IMR-90 (cell line): ENCODE measurements around the gene PRPF6. TPM values are rescaled to one million over a fixed set of nuclear protein-coding genes. Genes with fewer than 3 reads are reported as not detected.

Source experiments
- ATAC-seq: fragments of 200-7000 bp; cut with Tn5 transposase; 2 replicates; pipeline ENCODE4 v1.9.1; 2020; ENCODE audit warnings: low read depth, mild to moderate bottlenecking, moderate library complexity
- BruUV-seq: library from RNA; stranded (reverse); fragments of 400-500 nt; replicated peaks from 2 replicates; lab custom pipeline; 2021; lab: Mats Ljungman, UMichigan
- CTCF ChIA-PET: fragments of 300-600 bp; formaldehyde crosslinking; extraction: SDS; loops from one replicate; lab custom pipeline; 2021; ENCODE audit warnings: antibody characterized with exemption; lab: Yijun Ruan, JAX
- POLR2A ChIA-PET: fragments of 300-600 bp; sonication (Branson Sonifier 250); formaldehyde crosslinking; loops from one replicate; lab custom pipeline; 2022; ENCODE audit warnings: antibody characterized with exemption; ENCODE audit not compliant: unreplicated experiment; lab: Charles Lee
- DNase-seq: peaks from one replicate; pipeline ENCODE4 v3.0.0; 2013
- H2AFZ ChIP-seq: replicated peaks from 2 replicates; pipeline ENCODE3; 2013; ENCODE audit warnings: low read length, mild to moderate bottlenecking; ENCODE audit not compliant: poor library complexity
- H2AK5ac ChIP-seq: 2 replicates; pipeline ENCODE4 v1.6.1; 2013; ENCODE audit warnings: low read depth, low read length, inconsistent platforms
- H2AK9ac ChIP-seq: replicated peaks from 2 replicates; pipeline ENCODE3; 2013; ENCODE audit warnings: mild to moderate bottlenecking, low read depth, low read length, moderate library complexity; ENCODE audit not compliant: poor library complexity
- H2BK120ac ChIP-seq: 2 replicates; pipeline ENCODE4 v1.6.1; 2013; ENCODE audit warnings: low read depth, low read length, inconsistent platforms
- H2BK15ac ChIP-seq: 3 replicates; pipeline ENCODE4 v1.6.1; 2013; ENCODE audit warnings: low read depth, low read length, inconsistent platforms
- H2BK20ac ChIP-seq: 2 replicates; pipeline ENCODE4 v1.6.1; 2013; ENCODE audit warnings: low read depth, mild to moderate bottlenecking, inconsistent platforms, low read length, moderate library complexity
- H2BK5ac ChIP-seq: 2 replicates; pipeline ENCODE4 v1.6.1; 2013; ENCODE audit warnings: mild to moderate bottlenecking, low read depth, low read length, inconsistent platforms; ENCODE audit not compliant: poor library complexity, severe bottlenecking
- H3K14ac ChIP-seq: replicated peaks from 2 replicates; pipeline ENCODE4 v1.6.1; 2013; ENCODE audit warnings: low read depth, low read length, inconsistent platforms
- H3K18ac ChIP-seq: 2 replicates; pipeline ENCODE4 v1.6.1; 2013; ENCODE audit warnings: low read depth, low read length, control low read depth
- H3K23ac ChIP-seq: 2 replicates; pipeline ENCODE4 v1.6.1; 2013; ENCODE audit warnings: low read depth, low read length, inconsistent platforms
- H3K27ac ChIP-seq: 2 replicates; pipeline ENCODE4 v1.5.1; 2013; ENCODE audit warnings: mild to moderate bottlenecking, control low read depth, low read length; ENCODE audit not compliant: insufficient read depth
- H3K27me3 ChIP-seq: 2 replicates; pipeline ENCODE4 v1.6.1; 2013; ENCODE audit warnings: low read length; ENCODE audit not compliant: control insufficient read depth, insufficient read depth
- H3K36me3 ChIP-seq: 2 replicates; pipeline ENCODE4 v1.6.1; 2013; ENCODE audit warnings: low read length, mixed read lengths; ENCODE audit not compliant: control insufficient read depth, insufficient read depth
- H3K4ac ChIP-seq: 2 replicates; pipeline ENCODE4 v1.6.1; 2013; ENCODE audit warnings: low read depth, low read length, inconsistent platforms
- H3K4me1 ChIP-seq: 2 replicates; pipeline ENCODE4 v1.6.1; 2013; ENCODE audit warnings: low read length, mixed read lengths; ENCODE audit not compliant: control insufficient read depth, insufficient read depth
- H3K4me2 ChIP-seq: 2 replicates; pipeline ENCODE4 v1.6.1; 2013; ENCODE audit warnings: low read depth, mild to moderate bottlenecking, control low read depth, low read length, moderate library complexity
- H3K4me3 ChIP-seq: 2 replicates; pipeline ENCODE4 v1.5.1; 2013; ENCODE audit warnings: low read depth, mild to moderate bottlenecking, control low read depth, low read length, moderate library complexity; ENCODE audit not compliant: insufficient read depth
- H3K56ac ChIP-seq: 2 replicates; pipeline ENCODE4 v1.6.1; 2013; ENCODE audit warnings: low read length, inconsistent platforms; ENCODE audit not compliant: insufficient read depth; ENCODE audit errors: extremely low read depth
- H3K79me1 ChIP-seq, 2 experiments: 2 replicates each; pipeline ENCODE4 v1.6.1; 2013; ENCODE audit warnings: low read length in 2 of 2, inconsistent platforms in 1 of 2, low read depth in 1 of 2
- H3K9ac ChIP-seq: 2 replicates; pipeline ENCODE4 v1.6.1; 2013; ENCODE audit warnings: low read depth, low read length, control low read depth
- H3K9me1 ChIP-seq: 2 replicates; pipeline ENCODE4 v1.6.1; 2013; ENCODE audit warnings: low read length, inconsistent platforms; ENCODE audit not compliant: insufficient read depth
- H3K9me3 ChIP-seq: 2 replicates; pipeline ENCODE4 v1.6.1; 2013; ENCODE audit warnings: low read length; ENCODE audit not compliant: control insufficient read depth, insufficient read depth
- H4K20me1 ChIP-seq: 2 replicates; pipeline ENCODE4 v1.6.1; 2013; ENCODE audit warnings: low read length, inconsistent platforms; ENCODE audit not compliant: insufficient read depth
- H4K5ac ChIP-seq: 2 replicates; pipeline ENCODE4 v1.6.1; 2013; ENCODE audit warnings: mild to moderate bottlenecking, low read depth, low read length, control low read depth
- H4K8ac ChIP-seq, 2 experiments: 2 replicates each; pipeline ENCODE4 v1.6.1; 2013; ENCODE audit warnings: low read depth in 2 of 2, low read length in 2 of 2, control low read depth in 1 of 2, inconsistent platforms in 1 of 2
- H4K91ac ChIP-seq: 2 replicates; pipeline ENCODE4 v1.6.1; 2013; ENCODE audit warnings: low read depth, low read length, inconsistent platforms; ENCODE audit not compliant: insufficient read depth
- BHLHE40 ChIP-seq: fragments of 150-350 bp; IDR thresholded peaks from 2 replicates; pipeline ENCODE4 v1.6.1; 2016; ENCODE audit warnings: mild to moderate bottlenecking, low read depth, low read length
- CEBPB ChIP-seq: IDR thresholded peaks from 2 replicates; pipeline ENCODE4 v1.6.1; 2012; ENCODE audit warnings: low read depth, low read length, improper control_type of control experiment
- CHD1 ChIP-seq: IDR thresholded peaks from 2 replicates; pipeline ENCODE4 v1.6.1; 2012; ENCODE audit warnings: low read depth, low read length, improper control_type of control experiment
- MXI1 ChIP-seq: IDR thresholded peaks from 2 replicates; pipeline ENCODE4 v1.6.1; 2012; ENCODE audit warnings: low read depth, mild to moderate bottlenecking, low read length, moderate library complexity, borderline replicate concordance
- RFX5 ChIP-seq: IDR thresholded peaks from 2 replicates; pipeline ENCODE4 v1.8.0; 2012; ENCODE audit warnings: low read depth, mild to moderate bottlenecking, low read length, moderate library complexity
- SMC3 ChIP-seq: fragments of 150-350 bp; IDR thresholded peaks from 2 replicates; pipeline ENCODE4 v1.6.1; 2016; ENCODE audit warnings: low read depth, mild to moderate bottlenecking, antibody characterized with exemption, low read length, moderate library complexity
- WGBS, 2 experiments: methylation state at CpG; one replicate each; pipeline versions ENCODE4 v1.1.5 to v1.1.7; 2013; ENCODE audit warnings: missing lambda C conversion rate in 2 of 2; ENCODE audit not compliant: insufficient read length in 1 of 2; ENCODE audit errors: extremely low coverage in 2 of 2; 5-methylcytosine and 5-hydroxymethylcytosine counted together
- dilution Hi-C: fragments of 300-500 bp; cut with HindIII; formaldehyde crosslinking; loops from one replicate; pipeline ENCODE4 v1.14.3; 2018; ENCODE audit warnings: low sequenced_read_pairs; ENCODE audit not compliant: unreplicated experiment
- in situ Hi-C: fragments of 300-500 bp; cut with MboI; formaldehyde crosslinking; loops from 3 replicates; pipeline ENCODE4 v1.14.3; 2019; ENCODE audit warnings: low sequenced_read_pairs, inconsistent platforms, mixed read lengths
- intact Hi-C: fragments of 100-400 bp; cut with micrococcal nuclease; formaldehyde crosslinking; loops from 2 replicates; pipeline ENCODE4 v1.10.0; 2022
- polyA plus RNA-seq, 3 experiments: library from polyadenylated mRNA; depleted of rRNA; stranded (reverse); fragments of >200 nt; gene quantifications; 2 replicates each; pipeline ENCODE4 v1.2.3, GENCODE V29; 2012; ENCODE audit warnings: low replicate concordance in 1 of 3
- total RNA-seq: library from RNA; depleted of rRNA; stranded (reverse); fragments of >200 nt; gene quantifications from 2 replicates; pipeline ENCODE4 v1.2.3, GENCODE V29; 2012

PRPF6 gene
- total and polyA plus RNA-seq, 2 of the 4 experiments (the other 2 are of a cell fraction) = 43.5 to 71.3 TPM

DNA sequence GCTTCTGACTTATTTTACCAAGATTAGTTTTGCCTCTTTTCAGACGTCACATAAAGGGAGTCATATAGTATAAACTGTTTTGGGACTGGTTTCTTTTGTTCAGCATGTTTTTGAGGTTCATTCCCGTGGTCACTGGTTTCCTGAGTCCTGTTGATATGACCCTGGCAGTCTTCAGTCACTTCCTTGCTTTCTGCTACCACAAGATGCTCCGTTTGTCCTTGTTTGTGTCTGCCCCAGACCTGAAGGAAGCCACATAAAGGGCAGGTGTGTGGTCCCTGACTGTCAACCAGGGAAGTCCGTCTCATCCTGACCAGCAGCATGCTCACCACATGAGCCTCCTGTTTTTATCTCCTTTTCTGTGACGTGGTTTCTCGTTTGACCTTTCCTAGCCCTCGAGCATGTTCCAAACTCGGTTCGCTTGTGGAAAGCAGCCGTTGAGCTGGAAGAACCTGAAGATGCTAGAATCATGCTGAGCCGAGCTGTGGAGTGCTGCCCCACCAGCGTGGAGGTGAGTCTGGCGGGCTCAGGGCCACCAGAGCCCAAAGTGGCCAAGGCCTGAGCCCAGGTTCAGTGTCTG lies 29.0 kb downstream of the PRPF6 start:
- no peak overlapping the region for H2BK20ac ChIP-seq
- no peak overlapping the region for H3K23ac ChIP-seq
- no peak overlapping the region for H2AK9ac ChIP-seq
- H4K20me1 ChIP-seq = peaks cover 24% of the 10 kb centered on the region
- no peak overlapping the region for H2AK5ac ChIP-seq
- H3K14ac ChIP-seq = no peak overlapping the region
- no TSS peak for BruUV-seq
- no peak overlapping the region for H2AFZ ChIP-seq
- dilution Hi-C loops (no loop called here), intact Hi-C loops (no loop called here), in situ Hi-C loops (no loop called here)
- H3K27ac ChIP-seq = peak overlapping the region; percentile 42; the same call in 1 of the 2 replicates
- no peak overlapping the region for H4K91ac ChIP-seq
- CTCF ChIA-PET = no interaction called here
- H2BK15ac ChIP-seq = no peak overlapping the region
- no peak overlapping the region for H4K5ac ChIP-seq
- no peak overlapping the region for H3K9ac ChIP-seq
- 82% methylated on average over 6 of the region's 13 CpGs; no CpG with 5 or more reads in 1 of the 2 experiments for WGBS, 2 experiments
- peaks cover 15% of the 10 kb centered on the region; the same call in 1 of the 2 replicates for H3K4me1 ChIP-seq
- POLR2A ChIA-PET = no interaction called here
- H3K36me3 ChIP-seq = peaks cover 48% of the 10 kb centered on the region
- H3K27me3 ChIP-seq = no peaks in the 10 kb centered on the region
- no peak overlapping the region for H3K56ac ChIP-seq
- no peak overlapping the region; the same call in 1 of the 2 replicates for H3K18ac ChIP-seq
- no peak for DNase-seq
- H3K4ac ChIP-seq = no peak overlapping the region
- no peak for ATAC-seq
- H2BK120ac ChIP-seq = no peak overlapping the region
- no peak for TF ChIP-seq BHLHE40
- no peak for TF ChIP-seq CHD1
- TF ChIP-seq CEBPB = no peak
- TF ChIP-seq RFX5 = no peak
- TF ChIP-seq SMC3 = no peak
- no peak for TF ChIP-seq MXI1
- H3K9me3 ChIP-seq = no peaks in the 10 kb centered on the region
- no peak overlapping the region for H2BK5ac ChIP-seq
- H4K8ac ChIP-seq = no peak overlapping the region
- no peak overlapping the region for H3K4me3 ChIP-seq
- peaks cover 13% of the 10 kb centered on the region for H3K9me1 ChIP-seq
- H3K4me2 ChIP-seq = no peak overlapping the region
- H3K79me1 ChIP-seq = peaks cover 26 to 56% of the 10 kb centered on the region in 2 experiments
